Astrocyte of the spinal cord (primary cell): ENCODE measurements around the gene NUP188.
"Not testable (repeated sequence)": the region's sequence is repeated elsewhere in the genome, so short reads cannot be mapped to it uniquely, and the experiment has no call there.

Experiments
- DNase-seq: peaks from one replicate; pipeline ENCODE4 v3.0.0; 2011; ENCODE audit warnings: low read depth, low spot score
- H3K4me3 ChIP-seq: 2 replicates; pipeline ENCODE4 v1.5.1; 2011; ENCODE audit warnings: low read depth, mild to moderate bottlenecking, low read length, moderate library complexity
- in situ Hi-C: cut with HindIII; loops from 2 replicates; pipeline ENCODE4 v1.10.0; 2017; ENCODE audit warnings: low sequenced_read_pairs
- TF ChIP-seq, protein P1 (sequence below): IDR thresholded peaks from 2 replicates; pipeline ENCODE4 v1.5.1; 2012; ENCODE audit warnings: low read depth, mild to moderate bottlenecking, low read length, inconsistent platforms

Gene NUP188

DNA sequence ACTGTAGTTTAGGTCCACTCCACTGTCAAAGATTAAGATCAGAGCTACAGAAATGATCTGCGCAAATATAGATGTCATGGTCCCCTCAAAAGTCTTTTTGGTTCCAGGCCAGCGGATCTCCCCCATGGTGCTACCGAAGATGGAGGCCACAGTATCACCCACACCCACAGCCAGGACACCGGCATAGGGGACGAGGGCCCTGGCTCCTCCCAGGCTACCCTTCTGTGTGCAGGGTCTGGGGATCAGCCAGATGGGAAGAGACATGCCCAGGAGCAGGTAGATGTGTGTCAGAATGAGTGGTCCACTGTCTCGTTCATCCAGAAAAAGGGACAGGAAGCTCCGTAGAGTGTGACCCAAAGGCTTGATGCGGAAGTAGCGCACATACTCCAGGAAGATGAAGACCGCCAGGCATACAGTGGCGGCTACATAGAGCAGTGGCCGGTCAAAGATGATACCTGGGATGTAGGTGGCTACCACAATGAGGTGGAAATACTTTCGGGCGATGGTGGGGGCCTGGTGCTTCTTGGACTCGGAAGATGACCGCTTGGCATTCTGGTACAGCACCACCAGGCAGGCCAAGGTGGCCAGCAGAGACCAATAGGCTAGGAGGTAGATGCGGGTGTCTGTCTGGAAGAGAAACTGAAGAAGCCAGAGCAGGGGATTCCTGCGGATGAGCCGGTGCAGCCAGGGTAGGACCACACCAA, 1.5 kb upstream of the NUP188 start:
- TF ChIP-seq, protein P1, sequence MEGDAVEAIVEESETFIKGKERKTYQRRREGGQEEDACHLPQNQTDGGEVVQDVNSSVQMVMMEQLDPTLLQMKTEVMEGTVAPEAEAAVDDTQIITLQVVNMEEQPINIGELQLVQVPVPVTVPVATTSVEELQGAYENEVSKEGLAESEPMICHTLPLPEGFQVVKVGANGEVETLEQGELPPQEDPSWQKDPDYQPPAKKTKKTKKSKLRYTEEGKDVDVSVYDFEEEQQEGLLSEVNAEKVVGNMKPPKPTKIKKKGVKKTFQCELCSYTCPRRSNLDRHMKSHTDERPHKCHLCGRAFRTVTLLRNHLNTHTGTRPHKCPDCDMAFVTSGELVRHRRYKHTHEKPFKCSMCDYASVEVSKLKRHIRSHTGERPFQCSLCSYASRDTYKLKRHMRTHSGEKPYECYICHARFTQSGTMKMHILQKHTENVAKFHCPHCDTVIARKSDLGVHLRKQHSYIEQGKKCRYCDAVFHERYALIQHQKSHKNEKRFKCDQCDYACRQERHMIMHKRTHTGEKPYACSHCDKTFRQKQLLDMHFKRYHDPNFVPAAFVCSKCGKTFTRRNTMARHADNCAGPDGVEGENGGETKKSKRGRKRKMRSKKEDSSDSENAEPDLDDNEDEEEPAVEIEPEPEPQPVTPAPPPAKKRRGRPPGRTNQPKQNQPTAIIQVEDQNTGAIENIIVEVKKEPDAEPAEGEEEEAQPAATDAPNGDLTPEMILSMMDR = no peak
- no peak overlapping the region for H3K4me3 ChIP-seq
- DNase-seq = no peak
- in situ Hi-C loops = no loop called here

DNA sequence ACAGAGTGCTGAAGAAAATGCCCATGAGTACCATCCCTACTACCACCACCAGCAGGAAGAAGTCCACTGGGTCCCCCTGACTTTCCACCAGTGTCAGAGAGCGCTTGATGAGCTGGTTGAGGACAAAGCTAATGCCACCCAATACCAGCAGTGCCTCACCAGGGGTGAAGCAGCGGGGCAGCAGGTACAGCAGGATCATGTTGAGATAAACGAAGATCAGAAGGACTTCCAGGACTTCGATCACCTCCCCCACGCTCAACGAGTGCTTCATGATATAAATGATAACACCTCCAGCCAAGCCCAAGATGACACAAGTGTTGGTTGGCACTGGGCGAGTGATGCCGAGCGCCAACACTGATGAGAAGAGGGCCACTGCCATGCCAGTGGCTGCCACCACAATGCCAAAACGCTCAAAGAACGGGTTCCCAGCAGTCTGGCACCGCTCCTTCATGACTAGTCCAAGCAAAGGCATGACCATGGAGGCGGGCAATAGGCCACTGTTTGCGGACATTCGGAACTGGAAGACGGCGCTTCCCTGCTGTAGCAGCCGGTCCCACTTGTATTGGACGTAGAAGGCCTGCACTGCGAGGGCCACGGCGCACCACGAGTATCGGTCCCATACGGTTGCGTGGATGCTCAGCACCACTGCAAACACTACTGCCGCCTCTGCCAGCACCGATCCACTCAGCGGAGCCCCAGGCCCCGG, 775 bp upstream of the NUP188 start:
- in situ Hi-C loops = no loop called here
- DNase-seq = peak; percentile 35
- TF ChIP-seq, protein P1 = no peak
- H3K4me3 ChIP-seq = peak overlapping the region; percentile 96

DNA sequence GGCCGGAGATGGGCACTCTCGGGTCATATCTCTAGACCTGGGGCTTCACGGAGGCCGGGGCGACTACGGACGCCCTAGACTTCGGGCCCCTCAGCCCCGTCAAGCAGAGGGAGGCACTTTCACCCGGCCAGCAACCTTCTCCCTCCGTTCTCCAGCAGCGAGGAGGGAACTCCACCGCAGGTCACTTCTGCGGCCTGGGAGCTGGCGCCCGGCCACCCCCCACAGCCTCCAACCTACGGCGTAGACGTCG, 297 bp upstream of the NUP188 start:
- TF ChIP-seq, protein P1 = no peak
- in situ Hi-C loops = no loop called here
- H3K4me3 ChIP-seq = peak overlapping the region; percentile 96
- no peak for DNase-seq

DNA sequence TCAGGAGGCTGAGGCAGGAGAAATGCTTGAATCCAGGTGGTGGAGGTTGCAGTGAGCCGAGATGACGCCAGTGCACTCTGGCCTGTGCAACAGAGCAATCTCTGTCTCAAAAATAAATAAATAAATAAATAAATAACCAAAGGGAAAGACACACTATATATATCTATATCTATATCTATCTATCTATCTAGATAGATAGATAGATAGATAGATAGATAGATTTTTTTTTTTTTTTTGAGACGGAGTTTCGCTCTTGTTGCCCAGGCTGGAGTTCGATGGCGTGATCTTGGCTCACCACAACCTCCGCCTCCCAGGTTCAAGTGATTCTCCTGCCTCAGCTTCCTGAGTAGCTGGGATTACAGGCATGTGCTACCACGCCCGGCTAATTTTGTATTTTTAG, 13.9 kb downstream of the NUP188 start:
- in situ Hi-C loops, DNase-seq, H3K4me3 ChIP-seq: not testable (repeated sequence)

DNA sequence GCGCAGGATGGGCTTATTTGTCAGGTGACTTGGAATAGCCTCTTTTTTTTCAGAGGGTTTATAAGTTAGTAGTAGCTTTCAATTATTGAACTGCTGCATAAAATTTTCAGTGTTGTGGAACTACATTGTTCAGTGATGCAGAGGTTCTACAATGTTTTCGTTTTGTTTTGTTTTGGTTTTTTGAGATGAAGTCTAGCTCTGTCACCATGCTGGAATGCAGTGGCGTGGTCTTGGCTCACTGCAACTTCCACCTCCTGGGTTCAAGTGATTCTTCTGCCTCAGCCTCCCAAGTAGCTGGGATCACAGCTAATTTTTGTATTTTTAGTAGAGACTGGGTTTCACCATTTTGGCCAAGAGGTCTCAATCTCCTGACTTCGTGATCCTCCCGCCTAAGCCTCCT, 22.0 kb downstream of the NUP188 start:
- DNase-seq = peak; percentile 53
- no peak overlapping the region for H3K4me3 ChIP-seq
- TF ChIP-seq, protein P1 = no peak
- in situ Hi-C loops = no loop called here

DNA sequence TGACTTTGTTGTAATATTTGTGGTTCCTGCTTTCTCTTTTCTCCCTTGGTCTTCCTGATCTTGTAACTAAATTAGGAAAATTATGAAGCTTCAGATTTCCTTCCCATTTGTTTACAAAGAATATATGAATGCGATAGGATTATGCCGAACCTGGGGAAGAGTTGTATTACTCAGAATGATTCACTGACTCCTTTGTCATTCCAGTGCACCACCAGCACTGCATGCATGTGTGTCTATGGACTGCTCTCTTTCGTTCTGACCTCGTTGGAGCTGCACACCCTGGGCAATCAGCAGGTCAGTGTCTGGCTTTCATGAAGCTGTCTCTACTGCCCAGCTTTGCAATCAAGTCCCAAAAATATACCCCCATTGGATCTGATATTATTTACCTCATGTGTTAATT, 25.5 kb downstream of the NUP188 start:
- in situ Hi-C loops = no loop called here
- peak; percentile 54 for DNase-seq

DNA sequence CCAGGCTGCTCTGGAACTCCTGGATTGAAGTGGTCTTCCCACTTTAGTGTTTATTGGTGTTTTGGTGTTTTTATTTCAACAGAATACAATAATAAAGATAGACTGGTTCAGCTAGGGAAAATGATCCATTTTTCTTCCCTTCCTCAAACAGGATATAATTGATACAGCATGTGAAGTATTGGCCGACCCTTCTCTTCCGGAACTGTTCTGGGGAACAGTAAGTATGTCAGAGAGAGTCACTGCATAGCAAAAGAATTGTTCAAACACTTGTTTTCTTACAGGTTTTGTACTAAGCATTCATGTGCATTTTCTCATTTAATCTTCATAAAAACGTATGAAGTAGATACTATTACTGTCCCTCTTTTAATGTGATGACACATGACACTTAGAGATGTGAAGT, 31.6 kb downstream of the NUP188 start:
- DNase-seq = no peak
- in situ Hi-C loops = no loop called here
- TF ChIP-seq, protein P1 = no peak

More for the DNA sequence above, 25.5 kb downstream of the NUP188 start:
- TF ChIP-seq, protein P1 = no peak
- H3K4me3 ChIP-seq = no peak overlapping the region

More for the DNA sequence above, 31.6 kb downstream of the NUP188 start:
- no peak overlapping the region for H3K4me3 ChIP-seq
